ENCODE results near the gene SRM.
A peak's percentile ranks its signal among the peaks of the same experiment; 100 is the strongest.

SRM gene

DNA sequence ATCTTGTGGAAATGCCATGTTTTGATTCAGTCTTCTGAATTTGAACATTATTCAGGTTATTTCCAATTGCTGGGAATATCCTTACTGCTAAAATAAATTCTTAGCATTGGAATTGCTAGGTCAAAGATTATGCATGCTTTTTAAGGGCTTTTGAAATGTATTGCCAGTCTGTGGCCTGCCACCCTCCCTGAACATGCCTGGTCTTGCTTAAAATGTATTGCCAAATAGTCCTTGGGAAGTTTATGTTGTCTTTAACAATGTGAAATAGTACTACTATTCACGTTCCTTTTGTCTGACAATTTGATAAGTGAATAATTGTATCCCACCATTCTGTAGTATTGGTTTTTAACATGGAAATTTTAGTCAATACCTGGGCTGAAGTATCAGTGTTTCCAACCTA lies 33.8 kb downstream of the SRM start:
- Histone ChIP-seq H3K9me3 (ENCODE audit: control insufficient read depth, insufficient read depth, low read depth, low read length) (no peaks in the 10 kb centered on the region), H3K4me3 (ENCODE audit: low read depth, low read length) (no peak overlapping the region), H3K4me1 (ENCODE audit: control insufficient read depth, insufficient read depth, low read length) (no peaks in the 10 kb centered on the region), H3K27ac (ENCODE audit: extremely low read depth, low read depth, low read length) (no peak overlapping the region), H3K36me3 (ENCODE audit: control insufficient read depth in 2 of 2, insufficient read depth in 1 of 2, low read length in 2 of 2) (peaks cover 24 to 86% of the 10 kb centered on the region in 2 experiments)
- ChIA-PET POLR2A (no interaction called here), CTCF (no interaction called here)
- TF ChIP-seq ZBTB20 (tag by site-specific recombination; IDR thresholded peaks at IDR 0.05) (peak; percentile 51; the same call in 1 of the 2 replicates), ZNF549 (tag by site-specific recombination; IDR thresholded peaks at IDR 0.05) (no peak)

DNA sequence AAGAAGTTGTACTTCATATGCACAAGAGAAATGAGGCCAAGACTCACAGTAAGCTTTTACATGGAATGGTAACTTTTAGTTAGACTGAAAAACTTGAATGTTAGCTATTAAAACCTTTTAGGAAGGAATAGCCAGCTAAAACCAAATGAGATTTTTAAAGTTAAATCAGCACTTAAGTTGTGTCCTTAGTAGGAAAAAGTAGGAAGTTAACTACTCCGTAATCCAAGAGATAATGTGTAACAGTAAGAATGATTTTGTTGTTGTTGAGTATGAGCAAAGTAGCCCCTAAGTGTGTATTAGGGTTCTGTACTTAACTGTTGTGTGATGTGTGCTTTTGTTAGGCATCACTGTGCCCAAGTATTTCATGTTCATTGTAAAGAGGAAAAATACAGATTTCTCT lies 34.2 kb downstream of the SRM start:
- Histone ChIP-seq H3K4me1 (ENCODE audit: control insufficient read depth, insufficient read depth, low read length) (no peaks in the 10 kb centered on the region), H3K4me3 (ENCODE audit: low read depth, low read length) (no peak overlapping the region), H3K9me3 (ENCODE audit: control insufficient read depth, insufficient read depth, low read depth, low read length) (no peaks in the 10 kb centered on the region), H3K27ac (ENCODE audit: extremely low read depth, low read depth, low read length) (no peak overlapping the region), H3K36me3 (ENCODE audit: control insufficient read depth in 2 of 2, insufficient read depth in 1 of 2, low read length in 2 of 2) (peaks cover 29 to 87% of the 10 kb centered on the region in 2 experiments)
- ChIA-PET POLR2A (interaction anchor here (1.3 kb wide), 1 partner anchor 13 kb away, joined by 5 read pairs; the partner anchor contains the start of gene TARDBP), CTCF (no interaction called here)
- TF ChIP-seq, protein P1, sequence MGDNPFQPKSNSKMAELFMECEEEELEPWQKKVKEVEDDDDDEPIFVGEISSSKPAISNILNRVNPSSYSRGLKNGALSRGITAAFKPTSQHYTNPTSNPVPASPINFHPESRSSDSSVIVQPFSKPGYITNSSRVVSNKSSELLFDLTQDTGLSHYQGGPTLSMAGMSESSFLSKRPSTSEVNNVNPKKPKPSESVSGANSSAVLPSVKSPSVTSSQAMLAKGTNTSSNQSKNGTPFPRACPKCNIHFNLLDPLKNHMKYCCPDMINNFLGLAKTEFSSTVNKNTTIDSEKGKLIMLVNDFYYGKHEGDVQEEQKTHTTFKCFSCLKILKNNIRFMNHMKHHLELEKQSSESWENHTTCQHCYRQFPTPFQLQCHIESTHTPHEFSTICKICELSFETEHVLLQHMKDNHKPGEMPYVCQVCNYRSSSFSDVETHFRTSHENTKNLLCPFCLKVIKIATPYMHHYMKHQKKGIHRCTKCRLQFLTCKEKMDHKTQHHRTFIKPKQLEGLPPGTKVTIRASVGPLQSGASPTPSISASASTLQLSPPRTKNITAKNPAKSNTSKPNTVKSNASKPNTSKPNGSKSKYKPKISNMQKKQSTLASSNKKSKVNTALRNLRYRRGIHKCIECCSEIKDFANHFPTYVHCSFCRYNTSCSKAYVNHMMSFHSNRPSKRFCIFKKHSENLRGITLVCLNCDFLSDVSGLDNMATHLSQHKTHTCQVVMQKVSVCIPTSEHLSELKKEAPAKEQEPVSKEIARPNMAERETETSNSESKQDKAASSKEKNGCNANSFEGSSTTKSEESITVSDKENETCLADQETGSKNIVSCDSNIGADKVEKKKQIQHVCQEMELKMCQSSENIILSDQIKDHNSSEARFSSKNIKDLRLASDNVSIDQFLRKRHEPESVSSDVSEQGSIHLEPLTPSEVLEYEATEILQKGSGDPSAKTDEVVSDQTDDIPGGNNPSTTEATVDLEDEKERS (tag by site-specific recombination; IDR thresholded peaks at IDR 0.05), result no peak
- TF ChIP-seq ZNF138 (tag by site-specific recombination; IDR thresholded peaks at IDR 0.05; ENCODE audit: borderline replicate concordance) (no peak), BCL11B (tag by site-specific recombination; IDR thresholded peaks at IDR 0.05; ENCODE audit: low read depth) (no peak), MEIS1 (CRISPR knock-in tag; IDR thresholded peaks at IDR 0.05; ENCODE audit: borderline replicate concordance) (no peak), WT1 (tag by site-specific recombination; IDR thresholded peaks at IDR 0.05) (no peak), KLF16 (tag by site-specific recombination; IDR thresholded peaks at IDR 0.05) (no peak), ZNF837 (tag by site-specific recombination; IDR thresholded peaks at IDR 0.05) (no peak), ZBTB21 (tag by site-specific recombination; IDR thresholded peaks at IDR 0.05) (no peak), OSR2 (tag by site-specific recombination; IDR thresholded peaks at IDR 0.05) (no peak), ZNF140 (tag by site-specific recombination; IDR thresholded peaks at IDR 0.05) (no peak), ZSCAN23 (tag by site-specific recombination; IDR thresholded peaks at IDR 0.05) (no peak)
- TF ChIP-seq, protein P2, sequence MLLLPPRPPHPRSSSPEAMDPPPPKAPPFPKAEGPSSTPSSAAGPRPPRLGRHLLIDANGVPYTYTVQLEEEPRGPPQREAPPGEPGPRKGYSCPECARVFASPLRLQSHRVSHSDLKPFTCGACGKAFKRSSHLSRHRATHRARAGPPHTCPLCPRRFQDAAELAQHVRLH (tag by site-specific recombination; IDR thresholded peaks at IDR 0.05), result no peak
- TF ChIP-seq, protein P3, sequence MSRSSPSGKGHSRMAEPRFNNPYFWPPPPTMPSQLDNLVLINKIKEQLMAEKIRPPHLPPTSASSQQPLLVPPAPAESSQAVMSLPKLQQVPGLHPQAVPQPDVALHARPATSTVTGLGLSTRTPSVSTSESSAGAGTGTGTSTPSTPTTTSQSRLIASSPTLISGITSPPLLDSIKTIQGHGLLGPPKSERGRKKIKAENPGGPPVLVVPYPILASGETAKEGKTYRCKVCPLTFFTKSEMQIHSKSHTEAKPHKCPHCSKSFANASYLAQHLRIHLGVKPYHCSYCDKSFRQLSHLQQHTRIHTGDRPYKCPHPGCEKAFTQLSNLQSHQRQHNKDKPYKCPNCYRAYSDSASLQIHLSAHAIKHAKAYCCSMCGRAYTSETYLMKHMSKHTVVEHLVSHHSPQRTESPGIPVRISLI (tag by site-specific recombination; IDR thresholded peaks at IDR 0.05), result no peak
- TF ChIP-seq, protein P4, sequence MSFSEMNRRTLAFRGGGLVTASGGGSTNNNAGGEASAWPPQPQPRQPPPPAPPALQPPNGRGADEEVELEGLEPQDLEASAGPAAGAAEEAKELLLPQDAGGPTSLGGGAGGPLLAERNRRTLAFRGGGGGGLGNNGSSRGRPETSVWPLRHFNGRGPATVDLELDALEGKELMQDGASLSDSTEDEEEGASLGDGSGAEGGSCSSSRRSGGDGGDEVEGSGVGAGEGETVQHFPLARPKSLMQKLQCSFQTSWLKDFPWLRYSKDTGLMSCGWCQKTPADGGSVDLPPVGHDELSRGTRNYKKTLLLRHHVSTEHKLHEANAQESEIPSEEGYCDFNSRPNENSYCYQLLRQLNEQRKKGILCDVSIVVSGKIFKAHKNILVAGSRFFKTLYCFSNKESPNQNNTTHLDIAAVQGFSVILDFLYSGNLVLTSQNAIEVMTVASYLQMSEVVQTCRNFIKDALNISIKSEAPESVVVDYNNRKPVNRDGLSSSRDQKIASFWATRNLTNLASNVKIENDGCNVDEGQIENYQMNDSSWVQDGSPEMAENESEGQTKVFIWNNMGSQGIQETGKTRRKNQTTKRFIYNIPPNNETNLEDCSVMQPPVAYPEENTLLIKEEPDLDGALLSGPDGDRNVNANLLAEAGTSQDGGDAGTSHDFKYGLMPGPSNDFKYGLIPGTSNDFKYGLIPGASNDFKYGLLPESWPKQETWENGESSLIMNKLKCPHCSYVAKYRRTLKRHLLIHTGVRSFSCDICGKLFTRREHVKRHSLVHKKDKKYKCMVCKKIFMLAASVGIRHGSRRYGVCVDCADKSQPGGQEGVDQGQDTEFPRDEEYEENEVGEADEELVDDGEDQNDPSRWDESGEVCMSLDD (tag by site-specific recombination; IDR thresholded peaks at IDR 0.05), result no peak
- TF ChIP-seq, protein P5, sequence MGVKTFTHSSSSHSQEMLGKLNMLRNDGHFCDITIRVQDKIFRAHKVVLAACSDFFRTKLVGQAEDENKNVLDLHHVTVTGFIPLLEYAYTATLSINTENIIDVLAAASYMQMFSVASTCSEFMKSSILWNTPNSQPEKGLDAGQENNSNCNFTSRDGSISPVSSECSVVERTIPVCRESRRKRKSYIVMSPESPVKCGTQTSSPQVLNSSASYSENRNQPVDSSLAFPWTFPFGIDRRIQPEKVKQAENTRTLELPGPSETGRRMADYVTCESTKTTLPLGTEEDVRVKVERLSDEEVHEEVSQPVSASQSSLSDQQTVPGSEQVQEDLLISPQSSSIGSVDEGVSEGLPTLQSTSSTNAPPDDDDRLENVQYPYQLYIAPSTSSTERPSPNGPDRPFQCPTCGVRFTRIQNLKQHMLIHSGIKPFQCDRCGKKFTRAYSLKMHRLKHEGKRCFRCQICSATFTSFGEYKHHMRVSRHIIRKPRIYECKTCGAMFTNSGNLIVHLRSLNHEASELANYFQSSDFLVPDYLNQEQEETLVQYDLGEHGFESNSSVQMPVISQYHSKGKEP (tag by site-specific recombination; IDR thresholded peaks at IDR 0.05), result no peak
- TF ChIP-seq, protein P6, sequence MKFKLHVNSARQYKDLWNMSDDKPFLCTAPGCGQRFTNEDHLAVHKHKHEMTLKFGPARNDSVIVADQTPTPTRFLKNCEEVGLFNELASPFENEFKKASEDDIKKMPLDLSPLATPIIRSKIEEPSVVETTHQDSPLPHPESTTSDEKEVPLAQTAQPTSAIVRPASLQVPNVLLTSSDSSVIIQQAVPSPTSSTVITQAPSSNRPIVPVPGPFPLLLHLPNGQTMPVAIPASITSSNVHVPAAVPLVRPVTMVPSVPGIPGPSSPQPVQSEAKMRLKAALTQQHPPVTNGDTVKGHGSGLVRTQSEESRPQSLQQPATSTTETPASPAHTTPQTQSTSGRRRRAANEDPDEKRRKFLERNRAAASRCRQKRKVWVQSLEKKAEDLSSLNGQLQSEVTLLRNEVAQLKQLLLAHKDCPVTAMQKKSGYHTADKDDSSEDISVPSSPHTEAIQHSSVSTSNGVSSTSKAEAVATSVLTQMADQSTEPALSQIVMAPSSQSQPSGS (tag by site-specific recombination; IDR thresholded peaks at IDR 0.05; ENCODE audit: low read depth), result no peak
- TF ChIP-seq, protein P7, sequence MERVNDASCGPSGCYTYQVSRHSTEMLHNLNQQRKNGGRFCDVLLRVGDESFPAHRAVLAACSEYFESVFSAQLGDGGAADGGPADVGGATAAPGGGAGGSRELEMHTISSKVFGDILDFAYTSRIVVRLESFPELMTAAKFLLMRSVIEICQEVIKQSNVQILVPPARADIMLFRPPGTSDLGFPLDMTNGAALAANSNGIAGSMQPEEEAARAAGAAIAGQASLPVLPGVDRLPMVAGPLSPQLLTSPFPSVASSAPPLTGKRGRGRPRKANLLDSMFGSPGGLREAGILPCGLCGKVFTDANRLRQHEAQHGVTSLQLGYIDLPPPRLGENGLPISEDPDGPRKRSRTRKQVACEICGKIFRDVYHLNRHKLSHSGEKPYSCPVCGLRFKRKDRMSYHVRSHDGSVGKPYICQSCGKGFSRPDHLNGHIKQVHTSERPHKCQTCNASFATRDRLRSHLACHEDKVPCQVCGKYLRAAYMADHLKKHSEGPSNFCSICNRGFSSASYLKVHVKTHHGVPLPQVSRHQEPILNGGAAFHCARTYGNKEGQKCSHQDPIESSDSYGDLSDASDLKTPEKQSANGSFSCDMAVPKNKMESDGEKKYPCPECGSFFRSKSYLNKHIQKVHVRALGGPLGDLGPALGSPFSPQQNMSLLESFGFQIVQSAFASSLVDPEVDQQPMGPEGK (tag by site-specific recombination; IDR thresholded peaks at IDR 0.05), result no peak
- TF ChIP-seq, protein P8, sequence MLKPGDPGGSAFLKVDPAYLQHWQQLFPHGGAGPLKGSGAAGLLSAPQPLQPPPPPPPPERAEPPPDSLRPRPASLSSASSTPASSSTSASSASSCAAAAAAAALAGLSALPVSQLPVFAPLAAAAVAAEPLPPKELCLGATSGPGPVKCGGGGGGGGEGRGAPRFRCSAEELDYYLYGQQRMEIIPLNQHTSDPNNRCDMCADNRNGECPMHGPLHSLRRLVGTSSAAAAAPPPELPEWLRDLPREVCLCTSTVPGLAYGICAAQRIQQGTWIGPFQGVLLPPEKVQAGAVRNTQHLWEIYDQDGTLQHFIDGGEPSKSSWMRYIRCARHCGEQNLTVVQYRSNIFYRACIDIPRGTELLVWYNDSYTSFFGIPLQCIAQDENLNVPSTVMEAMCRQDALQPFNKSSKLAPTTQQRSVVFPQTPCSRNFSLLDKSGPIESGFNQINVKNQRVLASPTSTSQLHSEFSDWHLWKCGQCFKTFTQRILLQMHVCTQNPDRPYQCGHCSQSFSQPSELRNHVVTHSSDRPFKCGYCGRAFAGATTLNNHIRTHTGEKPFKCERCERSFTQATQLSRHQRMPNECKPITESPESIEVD (tag by site-specific recombination; IDR thresholded peaks at IDR 0.05), result no peak

Measured in HEK293 (cell line).